Measurements from ENCODE around the gene XIRP2.

DNA sequence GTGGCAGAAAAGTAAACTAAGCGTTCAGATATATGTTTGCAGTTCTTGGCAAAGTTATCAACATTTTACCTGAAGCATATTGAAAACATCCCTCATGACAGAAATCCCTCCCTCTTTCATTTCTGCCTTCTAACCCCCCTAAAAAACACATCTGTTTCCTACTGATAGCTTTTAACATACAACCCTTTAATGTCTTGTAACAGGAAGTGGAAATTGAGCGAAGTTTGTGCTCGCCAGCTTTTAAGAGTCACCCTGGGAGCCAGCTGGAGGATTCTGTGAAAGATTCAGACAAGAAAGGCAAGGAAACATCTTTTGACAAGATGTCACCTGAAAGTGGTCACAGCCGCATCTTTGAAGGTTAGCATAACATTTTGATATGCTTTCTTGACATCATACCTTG lies 247.4 kb downstream of the XIRP2 start:
- TF ChIP-seq POLR2A (IDR thresholded peaks at IDR 0.05; ENCODE audit: low read depth, low read length) = no peak
- no peak for TF ChIP-seq POLR2AphosphoS5 (IDR thresholded peaks at IDR 0.05; ENCODE audit: low read depth, low read length)
- TF ChIP-seq TAF1 (IDR thresholded peaks at IDR 0.05; ENCODE audit: low read depth, low read length) = no peak
- TF ChIP-seq SPI1 (IDR thresholded peaks at IDR 0.05; ENCODE audit: low read depth, low read length) = no peak
- TF ChIP-seq POU2F2 (IDR thresholded peaks at IDR 0.05; ENCODE audit: low read depth, low read length) = no peak
- no peak for TF ChIP-seq PAX5 (IDR thresholded peaks at IDR 0.05; ENCODE audit: insufficient read depth, low read length, severe bottlenecking)

All from GM12891 (cell line).